ENCODE data around the gene RNASEL.
"Not testable (repeated sequence)": the region's sequence is repeated elsewhere in the genome, so short reads cannot be mapped to it uniquely, and the experiment has no call there.

Gene RNASEL

GRCh38 chr1:182588500-182589396, at the start of gene RNASEL:
TSS of gene RNASEL (minus strand) at chr1:182589256. CDS start at chr1:182586806, 2,450 bp downstream.
- DNase-seq, result peak; percentile 70

- DNase-seq, result no peak
These were observed 48.7 kb upstream of the RNASEL start for GRCh38 chr1:182637769-182638168.

GRCh38 chr1:182635871-182636270, 46.8 kb upstream of the RNASEL start:
- DNase-seq, result no peak

- no peak for DNase-seq
These were observed 45.4 kb upstream of the RNASEL start for GRCh38 chr1:182634306-182635072.

- no peak for DNase-seq
These were observed 44.7 kb upstream of the RNASEL start for GRCh38 chr1:182633657-182634281.

GRCh38 chr1:182633031-182633430, 44.0 kb upstream of the RNASEL start:
- DNase-seq, result no peak

GRCh38 chr1:182632441-182632857, 43.4 kb upstream of the RNASEL start:
- not testable (repeated sequence) for DNase-seq

GRCh38 chr1:182631954-182632353, 42.9 kb upstream of the RNASEL start:
- no peak for DNase-seq

GRCh38 chr1:182631053-182631677, 42.1 kb upstream of the RNASEL start:
- DNase-seq, result no peak

- no peak for DNase-seq
These were observed 41.5 kb upstream of the RNASEL start for GRCh38 chr1:182630586-182630985.

- DNase-seq, result no peak
These were observed 40.5 kb upstream of the RNASEL start for GRCh38 chr1:182629499-182630096.

- DNase-seq, result no peak
These were observed 40.0 kb upstream of the RNASEL start for GRCh38 chr1:182629080-182629479.

GRCh38 chr1:182628657-182629056, 39.6 kb upstream of the RNASEL start:
- DNase-seq, result no peak

GRCh38 chr1:182627622-182628021, 38.6 kb upstream of the RNASEL start:
- no peak for DNase-seq

GRCh38 chr1:182626527-182626926, 37.5 kb upstream of the RNASEL start:
- no peak for DNase-seq

- no peak for DNase-seq
These were observed 36.9 kb upstream of the RNASEL start for GRCh38 chr1:182625719-182626504.

GRCh38 chr1:182625024-182625423, 36.0 kb upstream of the RNASEL start:
- no peak for DNase-seq

GRCh38 chr1:182624577-182624976, 35.5 kb upstream of the RNASEL start:
- DNase-seq, result no peak

GRCh38 chr1:182622901-182623528, 34.0 kb upstream of the RNASEL start:
- no peak for DNase-seq

- DNase-seq, result no peak
These were observed 32.9 kb upstream of the RNASEL start for GRCh38 chr1:182621906-182622305.

- DNase-seq, result no peak
These were observed 32.0 kb upstream of the RNASEL start for GRCh38 chr1:182620924-182621585.
